Smooth muscle cell (in vitro differentiated cells): ENCODE data around the gene FCRL6. TPM values are rescaled to one million over a fixed set of nuclear protein-coding genes. Genes with fewer than 3 reads are reported as not detected.
A peak's percentile ranks its signal among the peaks of the same experiment; 100 is the strongest.

Source experiments
- DNase-seq: peaks from one replicate; lab custom pipeline; 2025; ENCODE audit not compliant: unreplicated experiment; lab: John Stamatoyannopoulos, UW
- H2AFZ ChIP-seq: fragments of 200-600 bp; sonication (generic); 2 replicates; pipeline ENCODE4 v1.6.0; 2016; ENCODE audit warnings: antibody characterized with exemption, low read depth, mild to moderate bottlenecking
- H3F3A ChIP-seq: fragments of 200-600 bp; sonication (generic); 2 replicates; pipeline ENCODE4 v1.6.0; 2017; ENCODE audit warnings: antibody characterized with exemption, low read depth
- H3K27ac ChIP-seq: fragments of 200-600 bp; sonication (generic); 2 replicates; pipeline ENCODE4 v1.5.1; 2016; ENCODE audit warnings: low read depth, mild to moderate bottlenecking
- H3K27me3 ChIP-seq: fragments of 200-600 bp; sonication (generic); 2 replicates; pipeline ENCODE4 v1.6.1; 2016; ENCODE audit warnings: low read depth, mild to moderate bottlenecking
- H3K36me3 ChIP-seq: fragments of 200-600 bp; sonication (generic); 2 replicates; pipeline ENCODE4 v1.5.1; 2016; ENCODE audit warnings: low read depth
- H3K4me1 ChIP-seq: fragments of 200-600 bp; sonication (generic); 2 replicates; pipeline ENCODE4 v1.5.1; 2016; ENCODE audit warnings: low read depth
- H3K4me2 ChIP-seq: fragments of 200-600 bp; sonication (generic); 2 replicates; pipeline ENCODE4 v1.6.0; 2016; ENCODE audit warnings: mild to moderate bottlenecking
- H3K4me3 ChIP-seq: fragments of 200-600 bp; sonication (generic); 2 replicates; pipeline ENCODE4 v1.5.1; 2016; ENCODE audit warnings: mild to moderate bottlenecking
- H3K79me2 ChIP-seq: fragments of 200-600 bp; sonication (generic); 2 replicates; pipeline ENCODE4 v1.6.0; 2016; ENCODE audit warnings: low read depth, mild to moderate bottlenecking
- H3K9ac ChIP-seq: fragments of 200-600 bp; sonication (generic); 2 replicates; pipeline ENCODE4 v1.6.0; 2016; ENCODE audit warnings: low read depth
- H3K9me3 ChIP-seq: fragments of 200-600 bp; sonication (generic); replicated peaks from 2 replicates; pipeline ENCODE4 v1.5.1; 2016; ENCODE audit warnings: low read depth
- H4K20me1 ChIP-seq: fragments of 200-600 bp; sonication (generic); 2 replicates; pipeline ENCODE4 v1.6.0; 2016; ENCODE audit warnings: low read depth
- WGBS: methylation state at CpG from one replicate; pipeline ENCODE4 v1.1.7; 2016; ENCODE audit warnings: low lambda C conversion rate; 5-methylcytosine and 5-hydroxymethylcytosine counted together
- polyA plus RNA-seq: library from polyadenylated mRNA; unstranded; fragments of >200 nt; fragmentation: Nextera tagmentation; extraction: Ambion mirVana; gene quantifications from 2 replicates; pipeline ENCODE4 v1.2.1, GENCODE V29; 2016
- total RNA-seq: library from RNA; depleted of rRNA; stranded (reverse); fragments of >200 nt; gene quantifications from 2 replicates; pipeline ENCODE4 v1.2.3, GENCODE V29; 2014
- TF ChIP-seq, protein P1 (sequence below): fragments of 200-600 bp; sonication (generic); IDR thresholded peaks from 2 replicates; pipeline ENCODE4 v1.5.1; 2017; ENCODE audit warnings: borderline replicate concordance, mild to moderate bottlenecking, antibody characterized with exemption; ENCODE audit not compliant: insufficient read depth, poor library complexity, severe bottlenecking

Gene FCRL6
- total and polyA plus RNA-seq, 2 experiments from 2014 or later, result not detected

DNA sequence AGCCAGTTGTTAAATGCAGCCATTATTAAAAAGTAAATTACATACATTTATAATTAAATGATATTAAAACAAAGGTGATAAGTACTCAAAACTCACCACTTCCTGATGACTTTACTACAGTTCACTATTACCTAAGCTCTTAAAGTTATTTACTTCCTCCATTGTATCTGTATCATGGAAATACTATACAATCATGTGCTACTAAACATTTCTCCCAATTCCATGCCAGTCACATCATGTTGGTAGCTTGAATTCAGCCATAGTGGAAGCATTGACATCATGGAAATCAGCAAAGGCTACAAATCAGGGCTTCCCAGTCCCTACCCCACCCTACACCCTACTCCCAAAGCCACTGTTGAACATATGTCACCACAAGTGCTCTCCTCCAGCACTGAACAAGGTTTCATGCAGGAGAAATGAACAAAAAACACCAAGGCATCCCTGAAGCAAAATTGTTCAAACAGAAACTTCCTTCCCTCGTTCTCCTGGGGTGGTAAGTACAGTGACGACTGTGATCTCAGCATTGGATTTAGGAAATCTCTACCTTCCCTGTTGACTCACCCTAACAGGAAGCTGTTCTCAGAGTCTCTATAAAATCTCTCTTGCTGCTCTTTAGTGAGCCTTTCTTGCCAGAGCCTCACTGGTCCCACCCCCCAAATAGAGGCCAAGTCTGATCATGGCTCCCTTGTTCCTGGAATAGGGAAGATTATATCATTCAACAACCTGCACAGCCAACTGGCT, 47.6 kb downstream of the FCRL6 start:
- H2AFZ ChIP-seq, result no peak overlapping the region
- TF ChIP-seq, protein P1, sequence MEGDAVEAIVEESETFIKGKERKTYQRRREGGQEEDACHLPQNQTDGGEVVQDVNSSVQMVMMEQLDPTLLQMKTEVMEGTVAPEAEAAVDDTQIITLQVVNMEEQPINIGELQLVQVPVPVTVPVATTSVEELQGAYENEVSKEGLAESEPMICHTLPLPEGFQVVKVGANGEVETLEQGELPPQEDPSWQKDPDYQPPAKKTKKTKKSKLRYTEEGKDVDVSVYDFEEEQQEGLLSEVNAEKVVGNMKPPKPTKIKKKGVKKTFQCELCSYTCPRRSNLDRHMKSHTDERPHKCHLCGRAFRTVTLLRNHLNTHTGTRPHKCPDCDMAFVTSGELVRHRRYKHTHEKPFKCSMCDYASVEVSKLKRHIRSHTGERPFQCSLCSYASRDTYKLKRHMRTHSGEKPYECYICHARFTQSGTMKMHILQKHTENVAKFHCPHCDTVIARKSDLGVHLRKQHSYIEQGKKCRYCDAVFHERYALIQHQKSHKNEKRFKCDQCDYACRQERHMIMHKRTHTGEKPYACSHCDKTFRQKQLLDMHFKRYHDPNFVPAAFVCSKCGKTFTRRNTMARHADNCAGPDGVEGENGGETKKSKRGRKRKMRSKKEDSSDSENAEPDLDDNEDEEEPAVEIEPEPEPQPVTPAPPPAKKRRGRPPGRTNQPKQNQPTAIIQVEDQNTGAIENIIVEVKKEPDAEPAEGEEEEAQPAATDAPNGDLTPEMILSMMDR, result no peak
- DNase-seq, result no peak
- no peak overlapping the region for H3K4me3 ChIP-seq
- H3K79me2 ChIP-seq, result no peaks in the 10 kb centered on the region
- H3K4me1 ChIP-seq, result peaks cover 16% of the 10 kb centered on the region
- peak overlapping the region; percentile 89 for H3K27ac ChIP-seq
- H3F3A ChIP-seq, result peaks cover 18% of the 10 kb centered on the region
- peak overlapping the region; percentile 64 for H3K4me2 ChIP-seq
- no peaks in the 10 kb centered on the region for H3K9me3 ChIP-seq
- H3K9ac ChIP-seq, result peak overlapping the region; percentile 34
- H3K27me3 ChIP-seq, result no peaks in the 10 kb centered on the region
- 9% methylated on average over 2 of the region's 2 CpGs for WGBS
- H4K20me1 ChIP-seq, result no peaks in the 10 kb centered on the region
- no peaks in the 10 kb centered on the region for H3K36me3 ChIP-seq

DNA sequence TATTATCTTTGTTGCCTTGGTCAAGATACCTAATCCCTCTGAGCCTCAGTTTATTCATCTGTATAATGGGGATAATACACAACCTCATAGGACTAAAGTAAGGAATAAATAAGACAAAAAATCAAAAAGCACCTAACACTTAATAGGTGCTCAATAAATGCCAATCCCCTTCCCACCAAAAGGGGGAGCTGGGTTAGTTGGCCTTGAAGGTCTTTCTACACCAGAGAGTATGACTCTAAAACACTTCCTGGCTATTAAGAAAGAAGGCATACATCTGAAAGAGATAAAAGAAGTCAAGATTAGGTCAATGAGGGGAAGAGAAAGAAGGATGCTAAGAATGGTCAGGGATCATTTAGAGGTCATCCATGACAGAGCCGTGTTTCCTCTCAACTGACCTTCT, 49.2 kb downstream of the FCRL6 start:
- H3F3A ChIP-seq, result peaks cover 18% of the 10 kb centered on the region
- H2AFZ ChIP-seq, result no peak overlapping the region
- TF ChIP-seq, protein P1, result peak; percentile 8
- H3K27me3 ChIP-seq, result no peaks in the 10 kb centered on the region
- no peak for DNase-seq
- no peak overlapping the region for H3K27ac ChIP-seq
- H3K9me3 ChIP-seq, result no peaks in the 10 kb centered on the region
- no peaks in the 10 kb centered on the region for H3K36me3 ChIP-seq
- H3K9ac ChIP-seq, result no peak overlapping the region
- H3K4me1 ChIP-seq, result peaks cover 16% of the 10 kb centered on the region
- 84% methylated on average over 1 of the region's 1 CpG for WGBS
- H3K4me2 ChIP-seq, result no peak overlapping the region
- no peaks in the 10 kb centered on the region for H3K79me2 ChIP-seq
- no peaks in the 10 kb centered on the region for H4K20me1 ChIP-seq
- H3K4me3 ChIP-seq, result no peak overlapping the region

DNA sequence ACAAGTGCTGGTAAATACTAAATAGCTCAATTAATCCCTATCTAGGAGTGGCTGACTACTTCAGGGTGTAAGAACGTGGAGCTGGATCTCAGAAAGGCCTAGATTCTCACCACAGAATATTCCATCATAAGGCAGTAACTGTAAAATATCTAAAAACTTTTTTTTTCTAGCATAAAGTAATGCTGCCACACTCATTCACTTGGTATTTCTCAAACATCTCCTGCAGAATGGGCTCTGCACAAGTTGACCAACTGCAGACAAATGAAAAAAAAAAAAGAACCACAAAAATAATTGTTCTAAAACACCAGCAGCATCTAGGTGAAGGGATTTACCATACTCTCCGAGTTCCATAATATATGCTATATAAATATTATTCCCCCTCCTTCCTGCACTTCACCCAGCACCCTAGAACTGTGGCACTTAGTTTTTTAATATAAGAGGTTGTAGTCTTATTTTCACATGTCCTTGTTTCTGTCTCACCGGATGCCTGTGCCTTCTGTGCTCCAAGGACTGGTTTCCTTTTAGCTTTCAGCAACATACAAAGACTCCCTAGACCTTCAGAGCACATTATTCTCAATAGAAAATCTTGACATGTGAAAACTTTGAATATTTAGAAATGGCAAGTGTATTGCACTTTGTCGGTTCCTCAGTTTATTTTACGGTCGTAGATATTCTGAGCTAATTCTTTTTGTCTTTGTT, 51.4 kb downstream of the FCRL6 start:
- H3K4me3 ChIP-seq, result peak overlapping the region; percentile 69
- no peaks in the 10 kb centered on the region for H3K27me3 ChIP-seq
- H3F3A ChIP-seq, result peaks cover 17% of the 10 kb centered on the region
- H3K27ac ChIP-seq, result peak overlapping the region; percentile 83
- H3K9ac ChIP-seq, result no peak overlapping the region
- H2AFZ ChIP-seq, result no peak overlapping the region
- H3K4me1 ChIP-seq, result peaks cover 12% of the 10 kb centered on the region
- H3K79me2 ChIP-seq, result no peaks in the 10 kb centered on the region
- no peaks in the 10 kb centered on the region for H3K36me3 ChIP-seq
- no peaks in the 10 kb centered on the region for H3K9me3 ChIP-seq
- H3K4me2 ChIP-seq, result peak overlapping the region; percentile 95
- TF ChIP-seq, protein P1, result no peak
- no peak for DNase-seq
- 27% methylated on average over 6 of the region's 6 CpGs for WGBS
- H4K20me1 ChIP-seq, result no peaks in the 10 kb centered on the region
